Measurements from ENCODE around the gene METTL13. TPM values are rescaled to one million over a fixed set of nuclear protein-coding genes. Genes with fewer than 3 reads are reported as not detected.
A peak's percentile ranks its signal among the peaks of the same experiment; 100 is the strongest.

Gene METTL13
- total and polyA plus RNA-seq, 9 of the 15 experiments (the other 6 are each of a cell fraction or from before 2014, with no cell fraction given) = 18.9 to 78.9 (median 54.9) TPM

DNA sequence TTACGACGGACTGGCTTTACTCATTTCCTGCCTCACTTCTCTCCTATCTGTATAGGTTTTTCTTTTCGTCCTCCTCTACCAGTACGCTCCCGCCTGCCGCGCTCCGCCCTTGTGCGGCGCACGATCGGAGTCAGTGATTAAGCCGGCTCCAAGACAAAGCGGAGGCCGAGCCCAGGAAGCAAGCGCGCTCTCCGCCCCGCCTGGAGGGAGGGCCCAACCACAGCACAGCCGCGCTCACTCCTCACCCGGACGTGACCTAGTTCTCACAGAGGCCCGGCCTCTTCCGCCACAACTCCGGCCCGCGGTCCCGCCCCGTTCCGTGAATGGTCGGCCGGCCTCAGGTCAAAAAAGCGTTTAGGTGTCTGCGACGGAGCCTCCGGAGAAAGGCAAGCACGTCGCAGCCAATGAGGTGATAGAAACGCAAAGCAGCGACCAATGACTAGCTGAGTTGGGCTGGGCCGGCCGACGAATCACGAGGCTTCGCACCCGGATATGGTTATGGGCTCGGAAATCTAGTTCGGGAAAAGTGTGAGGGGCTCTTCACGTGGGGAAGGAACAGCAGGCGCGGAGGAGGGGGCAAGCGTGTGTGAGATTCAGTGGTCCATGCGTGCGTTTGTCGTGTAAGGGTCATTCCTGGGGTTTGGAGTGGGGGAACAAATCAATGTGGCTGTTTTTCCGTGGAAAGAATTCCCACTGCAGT lies at the start of gene METTL13 (continued):
- TF ChIP-seq BDP1 (IDR thresholded peaks at IDR 0.05; ENCODE audit: insufficient read depth, insufficient read length) (no peak), KLF6 (CRISPR knock-in tag; IDR thresholded peaks at IDR 0.05; ENCODE audit: borderline replicate concordance) (no peak), KAT7 (CRISPR knock-in tag; IDR thresholded peaks at IDR 0.05; ENCODE audit: borderline replicate concordance) (no peak; the same call in 1 of the 2 replicates), HMGN3 (IDR thresholded peaks at IDR 0.05; ENCODE audit: borderline replicate concordance, extremely low read depth, insufficient read length, low read depth, low read length) (peak; percentile 93), ZNF224 (CRISPR knock-in tag; IDR thresholded peaks at IDR 0.05) (no peak), HDAC2 (IDR thresholded peaks at IDR 0.05) (peak; percentile 85), CREBBP (IDR thresholded peaks at IDR 0.05; ENCODE audit: low read depth, low read length) (no peak), CBX5 (IDR thresholded peaks at IDR 0.05; ENCODE audit: borderline replicate concordance, low read depth) (0 out of 2 replicates have a peak, but pooled peaks have one; percentile 41), PCBP1 (IDR thresholded peaks at IDR 0.05; ENCODE audit: low read depth, low read length, poor library complexity, severe bottlenecking) (no peak), NR2F6 (CRISPR knock-in tag; IDR thresholded peaks at IDR 0.05) (0 out of 2 replicates have a peak, but pooled peaks have one; percentile 24), CEBPB (tag; IDR thresholded peaks at IDR 0.05) (no peak), FOXA3 (CRISPR knock-in tag; conservative IDR thresholded peaks at IDR 0.05 in 1 of 2, IDR thresholded peaks at IDR 0.05 in 1 of 2) (peak in 1 of 2 experiments; percentile 34; a peak in 1 of 4 replicates), OTX1 (CRISPR knock-in tag; IDR thresholded peaks at IDR 0.05) (peak; percentile 96)
- TF ChIP-seq, protein P1, sequence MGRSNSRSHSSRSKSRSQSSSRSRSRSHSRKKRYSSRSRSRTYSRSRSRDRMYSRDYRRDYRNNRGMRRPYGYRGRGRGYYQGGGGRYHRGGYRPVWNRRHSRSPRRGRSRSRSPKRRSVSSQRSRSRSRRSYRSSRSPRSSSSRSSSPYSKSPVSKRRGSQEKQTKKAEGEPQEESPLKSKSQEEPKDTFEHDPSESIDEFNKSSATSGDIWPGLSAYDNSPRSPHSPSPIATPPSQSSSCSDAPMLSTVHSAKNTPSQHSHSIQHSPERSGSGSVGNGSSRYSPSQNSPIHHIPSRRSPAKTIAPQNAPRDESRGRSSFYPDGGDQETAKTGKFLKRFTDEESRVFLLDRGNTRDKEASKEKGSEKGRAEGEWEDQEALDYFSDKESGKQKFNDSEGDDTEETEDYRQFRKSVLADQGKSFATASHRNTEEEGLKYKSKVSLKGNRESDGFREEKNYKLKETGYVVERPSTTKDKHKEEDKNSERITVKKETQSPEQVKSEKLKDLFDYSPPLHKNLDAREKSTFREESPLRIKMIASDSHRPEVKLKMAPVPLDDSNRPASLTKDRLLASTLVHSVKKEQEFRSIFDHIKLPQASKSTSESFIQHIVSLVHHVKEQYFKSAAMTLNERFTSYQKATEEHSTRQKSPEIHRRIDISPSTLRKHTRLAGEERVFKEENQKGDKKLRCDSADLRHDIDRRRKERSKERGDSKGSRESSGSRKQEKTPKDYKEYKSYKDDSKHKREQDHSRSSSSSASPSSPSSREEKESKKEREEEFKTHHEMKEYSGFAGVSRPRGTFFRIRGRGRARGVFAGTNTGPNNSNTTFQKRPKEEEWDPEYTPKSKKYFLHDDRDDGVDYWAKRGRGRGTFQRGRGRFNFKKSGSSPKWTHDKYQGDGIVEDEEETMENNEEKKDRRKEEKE (IDR thresholded peaks at IDR 0.05; ENCODE audit: borderline replicate concordance in 1 of 2, control insufficient read depth in 1 of 2, low read depth in 2 of 2, low read length in 1 of 2) = no peak
- TF ChIP-seq, protein P2, sequence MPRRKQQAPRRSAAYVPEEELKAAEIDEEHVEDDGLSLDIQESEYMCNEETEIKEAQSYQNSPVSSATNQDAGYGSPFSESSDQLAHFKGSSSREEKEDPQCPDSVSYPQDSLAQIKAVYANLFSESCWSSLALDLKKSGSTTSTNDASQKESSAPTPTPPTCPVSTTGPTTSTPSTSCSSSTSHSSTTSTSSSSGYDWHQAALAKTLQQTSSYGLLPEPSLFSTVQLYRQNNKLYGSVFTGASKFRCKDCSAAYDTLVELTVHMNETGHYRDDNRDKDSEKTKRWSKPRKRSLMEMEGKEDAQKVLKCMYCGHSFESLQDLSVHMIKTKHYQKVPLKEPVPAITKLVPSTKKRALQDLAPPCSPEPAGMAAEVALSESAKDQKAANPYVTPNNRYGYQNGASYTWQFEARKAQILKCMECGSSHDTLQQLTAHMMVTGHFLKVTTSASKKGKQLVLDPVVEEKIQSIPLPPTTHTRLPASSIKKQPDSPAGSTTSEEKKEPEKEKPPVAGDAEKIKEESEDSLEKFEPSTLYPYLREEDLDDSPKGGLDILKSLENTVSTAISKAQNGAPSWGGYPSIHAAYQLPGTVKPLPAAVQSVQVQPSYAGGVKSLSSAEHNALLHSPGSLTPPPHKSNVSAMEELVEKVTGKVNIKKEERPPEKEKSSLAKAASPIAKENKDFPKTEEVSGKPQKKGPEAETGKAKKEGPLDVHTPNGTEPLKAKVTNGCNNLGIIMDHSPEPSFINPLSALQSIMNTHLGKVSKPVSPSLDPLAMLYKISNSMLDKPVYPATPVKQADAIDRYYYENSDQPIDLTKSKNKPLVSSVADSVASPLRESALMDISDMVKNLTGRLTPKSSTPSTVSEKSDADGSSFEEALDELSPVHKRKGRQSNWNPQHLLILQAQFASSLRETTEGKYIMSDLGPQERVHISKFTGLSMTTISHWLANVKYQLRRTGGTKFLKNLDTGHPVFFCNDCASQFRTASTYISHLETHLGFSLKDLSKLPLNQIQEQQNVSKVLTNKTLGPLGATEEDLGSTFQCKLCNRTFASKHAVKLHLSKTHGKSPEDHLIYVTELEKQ (CRISPR knock-in tag; IDR thresholded peaks at IDR 0.05) = no peak
- TF ChIP-seq, protein P3, sequence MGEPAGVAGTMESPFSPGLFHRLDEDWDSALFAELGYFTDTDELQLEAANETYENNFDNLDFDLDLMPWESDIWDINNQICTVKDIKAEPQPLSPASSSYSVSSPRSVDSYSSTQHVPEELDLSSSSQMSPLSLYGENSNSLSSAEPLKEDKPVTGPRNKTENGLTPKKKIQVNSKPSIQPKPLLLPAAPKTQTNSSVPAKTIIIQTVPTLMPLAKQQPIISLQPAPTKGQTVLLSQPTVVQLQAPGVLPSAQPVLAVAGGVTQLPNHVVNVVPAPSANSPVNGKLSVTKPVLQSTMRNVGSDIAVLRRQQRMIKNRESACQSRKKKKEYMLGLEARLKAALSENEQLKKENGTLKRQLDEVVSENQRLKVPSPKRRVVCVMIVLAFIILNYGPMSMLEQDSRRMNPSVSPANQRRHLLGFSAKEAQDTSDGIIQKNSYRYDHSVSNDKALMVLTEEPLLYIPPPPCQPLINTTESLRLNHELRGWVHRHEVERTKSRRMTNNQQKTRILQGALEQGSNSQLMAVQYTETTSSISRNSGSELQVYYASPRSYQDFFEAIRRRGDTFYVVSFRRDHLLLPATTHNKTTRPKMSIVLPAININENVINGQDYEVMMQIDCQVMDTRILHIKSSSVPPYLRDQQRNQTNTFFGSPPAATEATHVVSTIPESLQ (CRISPR knock-in tag; IDR thresholded peaks at IDR 0.05) = peak; percentile 97; the same call in 1 of the 2 replicates
